Measurements from ENCODE around the gene CDK5RAP2. TPM values are rescaled to one million over a fixed set of nuclear protein-coding genes. Genes with fewer than 3 reads are reported as not detected.

Gene CDK5RAP2
- total RNA-seq, 6 experiments from 2014 or later, result 28.4 to 40.8 (median 36.8) TPM

GRCh38 chr9:120625222-120625621, 45.3 kb upstream of the CDK5RAP2 start:
- no peak overlapping the region for H3K27ac Mint-ChIP-seq

GRCh38 chr9:120622790-120623189, 42.8 kb upstream of the CDK5RAP2 start:
- no peaks in the 10 kb centered on the region for H3K36me3 Mint-ChIP-seq (ENCODE audit: low read depth)
- no peak overlapping the region for H3K4me3 Mint-ChIP-seq
- DNase-seq, result no peak
- H3K27ac Mint-ChIP-seq, result no peak overlapping the region
- peaks cover 24% of the 10 kb centered on the region for H3K4me1 Mint-ChIP-seq (ENCODE audit: low read depth)
- H3K27me3 Mint-ChIP-seq (ENCODE audit: insufficient read depth), result no peaks in the 10 kb centered on the region
- H3K9me3 Mint-ChIP-seq, result no peaks in the 10 kb centered on the region
- no peak for TF ChIP-seq CTCF (IDR thresholded peaks at IDR 0.05)

More at GRCh38 chr9:120625222-120625621, 45.3 kb upstream of the CDK5RAP2 start:
- H3K4me3 Mint-ChIP-seq, result no peak overlapping the region
- H3K9me3 Mint-ChIP-seq, result no peaks in the 10 kb centered on the region
- no peak for DNase-seq
- TF ChIP-seq CTCF (IDR thresholded peaks at IDR 0.05), result no peak
- peaks cover 3% of the 10 kb centered on the region; the same call in 1 of the 2 replicates for H3K27me3 Mint-ChIP-seq (ENCODE audit: insufficient read depth)
- no peaks in the 10 kb centered on the region for H3K36me3 Mint-ChIP-seq (ENCODE audit: low read depth)
- peaks cover 29% of the 10 kb centered on the region for H3K4me1 Mint-ChIP-seq (ENCODE audit: low read depth)

- H3K9me3 Mint-ChIP-seq, result no peaks in the 10 kb centered on the region
- H3K4me1 Mint-ChIP-seq (ENCODE audit: low read depth), result peaks cover 32% of the 10 kb centered on the region
- TF ChIP-seq CTCF (IDR thresholded peaks at IDR 0.05), result no peak
- H3K27me3 Mint-ChIP-seq (ENCODE audit: insufficient read depth), result no peaks in the 10 kb centered on the region
- no peak for DNase-seq
- no peak overlapping the region for H3K27ac Mint-ChIP-seq
- no peaks in the 10 kb centered on the region for H3K36me3 Mint-ChIP-seq (ENCODE audit: low read depth)
- no peak overlapping the region for H3K4me3 Mint-ChIP-seq
Observed at GRCh38 chr9:120621941-120622340, 42.0 kb upstream of the CDK5RAP2 start.

GRCh38 chr9:120619751-120620655, 40.0 kb upstream of the CDK5RAP2 start:
- Mint-ChIP-seq H3K4me3 (no peak overlapping the region), H3K27me3 (ENCODE audit: insufficient read depth) (no peaks in the 10 kb centered on the region), H3K27ac (no peak overlapping the region), H3K4me1 (ENCODE audit: low read depth) (peaks cover 32% of the 10 kb centered on the region), H3K36me3 (ENCODE audit: low read depth) (no peaks in the 10 kb centered on the region), H3K9me3 (no peaks in the 10 kb centered on the region)
- peak; percentile 47 for DNase-seq
- peak; percentile 98 for TF ChIP-seq CTCF (IDR thresholded peaks at IDR 0.05)

GRCh38 chr9:120616966-120617935, 37.3 kb upstream of the CDK5RAP2 start:
- Mint-ChIP-seq H3K4me3 (peak overlapping the region; percentile 2; the same call in 1 of the 2 replicates), H3K27ac (peak overlapping the region; percentile 22), H3K4me1 (ENCODE audit: low read depth) (peaks cover 29% of the 10 kb centered on the region), H3K36me3 (ENCODE audit: low read depth) (no peaks in the 10 kb centered on the region), H3K9me3 (no peaks in the 10 kb centered on the region), H3K27me3 (ENCODE audit: insufficient read depth) (no peaks in the 10 kb centered on the region)
- DNase-seq, result peak; percentile 15
- TF ChIP-seq CTCF (IDR thresholded peaks at IDR 0.05), result no peak

Measured in HFFc6 (cell line).